HG03108 (cell line): ENCODE results near the gene ARHGAP10.
A peak's percentile ranks its signal among the peaks of the same experiment; 100 is the strongest.

Experiments used
- ATAC-seq: cut with Tn5 transposase; IDR thresholded peaks from one replicate; pipeline ENCODE4 v1.9.1; 2021; ENCODE audit warnings: moderate library complexity; ENCODE audit not compliant: unreplicated experiment

The ARHGAP10 gene

DNA sequence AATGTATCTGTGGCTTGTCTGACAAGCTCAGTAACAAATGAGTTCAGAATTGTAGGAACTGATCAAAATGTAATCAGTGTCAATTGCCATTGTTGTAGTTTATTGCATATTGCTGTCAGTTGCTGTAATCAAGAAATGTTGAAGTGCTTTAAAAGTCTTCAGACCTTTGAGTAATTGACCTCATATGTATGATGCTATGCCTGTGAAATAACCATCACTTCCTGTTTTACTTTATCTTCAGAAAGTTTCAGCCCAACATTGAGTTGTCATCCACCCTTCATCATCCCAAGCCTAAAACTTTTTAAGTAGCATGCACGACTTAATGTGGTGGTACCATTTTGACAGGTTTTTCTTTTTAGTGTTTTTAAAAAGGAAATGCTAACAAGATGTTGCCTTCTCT is 212.4 kb downstream of the ARHGAP10 start:
- ATAC-seq: no peak

DNA sequence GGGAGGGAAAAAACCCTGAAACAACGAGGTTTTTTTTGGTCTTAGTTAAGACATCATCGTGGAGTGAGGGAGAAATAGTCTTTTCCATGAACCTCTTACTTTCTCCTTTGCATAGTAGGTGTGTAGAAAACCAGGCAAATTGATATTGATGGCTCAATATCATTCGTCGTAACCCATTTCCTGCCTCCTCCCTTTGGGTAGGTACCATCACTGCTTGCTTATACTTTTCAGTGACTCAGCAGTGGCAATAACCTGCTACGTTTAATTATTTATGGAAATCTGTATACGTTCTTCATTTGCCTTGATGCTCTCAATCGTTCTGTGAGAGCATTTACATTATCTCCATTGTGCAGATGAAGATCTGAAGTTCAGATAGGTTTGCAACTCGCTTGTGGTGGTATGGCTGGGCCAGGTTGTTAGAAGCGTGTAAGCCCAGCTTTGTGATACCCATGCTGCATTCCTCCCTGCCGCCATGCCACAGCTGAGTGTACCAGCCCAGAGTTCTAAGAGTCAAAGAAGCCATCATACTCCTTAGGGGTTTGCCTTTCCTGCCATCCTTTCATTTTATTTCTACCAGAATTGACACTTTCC is 212.9 kb downstream of the ARHGAP10 start:
- ATAC-seq: no peak

DNA sequence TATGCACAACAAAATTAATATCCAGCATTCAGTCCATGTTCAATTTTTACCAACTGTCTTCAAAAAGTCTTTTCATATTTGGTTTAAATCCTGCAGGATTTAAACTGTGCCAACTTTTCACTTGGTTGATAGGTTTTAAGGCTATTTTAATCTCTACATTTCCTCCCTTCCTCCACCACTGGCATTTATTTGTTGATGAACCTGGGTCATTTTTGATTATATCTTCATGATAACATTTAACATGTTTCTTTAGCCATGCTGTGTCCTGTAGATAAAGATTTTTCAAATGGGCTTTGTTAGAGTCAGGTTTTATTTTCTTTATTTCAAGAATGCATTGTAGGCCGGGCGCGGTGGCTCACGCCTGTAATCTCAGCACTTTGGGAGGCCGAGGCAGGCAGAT is 216.4 kb downstream of the ARHGAP10 start:
- ATAC-seq: no peak

DNA sequence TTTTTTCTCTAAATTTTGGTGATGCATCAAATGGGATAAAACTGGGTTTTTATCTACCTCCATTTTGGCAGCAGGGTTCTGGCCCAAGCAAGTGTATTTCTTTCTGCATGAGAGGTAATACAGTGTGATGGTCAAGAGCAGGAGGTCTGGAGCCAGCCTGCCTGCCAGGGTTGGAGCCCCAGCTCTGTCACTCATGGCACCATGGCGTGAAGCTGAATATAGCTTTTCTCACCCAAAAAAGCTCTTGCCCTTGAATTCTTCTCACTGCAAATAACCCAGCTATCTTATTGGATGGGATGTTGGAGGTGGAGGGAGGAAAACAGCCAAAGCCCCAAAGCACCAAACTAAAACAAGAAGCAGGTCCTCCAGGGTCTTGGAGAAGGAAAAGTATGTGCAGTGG is 218.4 kb downstream of the ARHGAP10 start:
- no peak for ATAC-seq

DNA sequence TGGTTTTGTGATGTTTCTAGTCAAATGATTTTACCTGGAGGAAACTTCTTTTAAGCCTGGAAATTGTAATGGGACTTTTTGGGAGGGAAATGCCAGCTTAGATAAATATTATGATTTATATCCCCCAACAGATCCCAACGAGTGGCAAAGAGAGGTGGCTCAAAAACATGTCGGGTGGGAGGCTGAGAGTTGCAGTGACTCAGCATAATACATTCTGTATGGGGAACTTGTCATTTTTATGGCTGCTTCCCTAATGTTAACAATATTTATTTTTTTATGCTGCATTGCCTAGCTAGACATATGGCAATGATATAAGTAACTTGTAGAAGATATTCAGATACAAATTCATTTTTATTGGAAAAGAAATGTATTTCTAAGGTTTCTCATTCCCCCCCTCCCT is 219.0 kb downstream of the ARHGAP10 start:
- no peak for ATAC-seq

DNA sequence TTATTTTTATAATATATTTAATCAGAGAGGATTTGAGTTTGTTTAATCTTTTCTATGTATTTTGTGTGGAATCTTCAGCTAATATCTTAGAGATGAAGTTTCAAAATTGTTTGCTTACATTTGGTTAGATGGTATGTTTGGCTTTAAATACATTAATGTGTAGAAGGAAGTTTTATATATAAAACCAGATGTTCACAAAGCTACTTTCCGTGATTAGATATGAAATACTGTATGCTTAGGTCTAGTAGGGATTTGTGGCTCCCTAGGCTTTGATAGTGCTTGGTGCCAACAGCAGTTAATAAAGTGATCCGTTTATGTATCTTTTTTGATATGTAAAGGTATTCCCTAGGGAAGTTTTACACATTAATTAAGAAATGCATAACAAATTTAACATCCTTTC is 223.0 kb downstream of the ARHGAP10 start:
- ATAC-seq: no peak

DNA sequence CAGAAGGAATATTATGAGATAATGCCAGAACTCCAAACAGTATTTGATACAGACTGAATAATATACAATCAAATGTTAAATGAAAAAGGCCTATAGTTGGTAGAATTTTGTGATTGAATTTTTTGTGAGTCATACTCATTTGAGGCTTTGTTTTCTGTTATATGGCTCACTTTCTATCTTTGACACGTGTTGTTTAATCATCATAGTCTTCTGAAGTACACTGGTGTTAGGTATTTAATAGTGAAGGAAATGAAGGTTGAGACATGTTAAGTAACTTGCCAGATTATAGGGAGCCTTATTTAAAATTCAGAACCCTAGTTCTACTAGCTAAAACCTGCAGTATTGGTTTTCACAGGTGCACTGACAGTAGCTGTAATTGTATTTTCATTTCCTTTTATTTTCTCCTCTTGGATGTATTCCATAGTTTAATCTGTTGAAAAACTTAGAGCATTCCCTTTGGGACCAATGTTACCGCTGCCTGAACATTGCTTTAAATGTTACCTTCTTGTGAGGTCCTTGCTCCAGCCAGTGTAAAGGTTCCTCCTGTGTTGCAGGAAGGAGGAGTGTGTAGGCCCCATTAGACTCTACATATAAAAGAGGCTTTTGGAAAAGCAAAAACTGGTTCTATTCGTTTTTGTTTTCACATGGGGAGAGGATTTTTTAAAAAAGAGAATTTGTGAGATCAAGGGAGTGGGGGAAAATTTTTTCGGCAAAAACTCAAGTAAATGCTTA is 224.1 kb downstream of the ARHGAP10 start:
- no peak for ATAC-seq

DNA sequence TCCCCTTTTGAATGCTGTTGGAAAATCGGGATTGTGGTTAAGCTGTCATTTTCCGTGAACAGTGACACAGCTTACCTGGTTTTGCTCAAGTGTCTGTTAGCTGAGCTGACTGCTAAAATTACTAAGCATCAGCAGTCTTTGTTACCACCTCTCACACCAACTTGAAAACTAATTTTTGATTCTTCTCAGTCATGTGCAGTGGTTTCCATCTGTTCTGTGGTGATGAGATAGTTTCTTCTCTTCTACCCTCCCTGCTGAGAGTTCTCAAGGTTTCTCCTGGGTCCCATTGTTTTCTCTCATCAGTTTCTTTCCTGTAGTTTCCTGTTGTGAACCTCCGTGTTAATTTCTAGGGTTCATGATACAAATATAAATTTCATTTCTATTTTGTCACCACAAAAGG is 225.6 kb downstream of the ARHGAP10 start:
- ATAC-seq: no peak

DNA sequence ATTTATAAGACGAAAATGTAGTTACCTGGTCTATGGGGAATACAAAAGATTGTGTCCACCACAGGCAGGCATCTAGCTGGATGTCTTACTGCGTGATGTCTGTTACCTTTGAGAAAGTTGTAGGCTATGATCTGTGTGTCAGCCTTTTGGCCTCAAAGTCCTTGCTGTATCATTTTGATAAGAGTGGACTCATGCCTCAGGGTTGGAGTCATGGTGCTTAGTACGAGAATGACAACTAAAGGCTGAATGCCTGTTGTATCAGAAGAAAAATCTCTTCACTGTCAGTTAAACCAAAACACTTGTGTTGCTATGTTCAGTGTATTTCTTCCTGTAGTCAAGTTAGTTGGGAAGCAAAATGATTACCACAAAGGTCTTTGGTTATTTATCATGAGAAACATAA is 226.2 kb downstream of the ARHGAP10 start:
- no peak for ATAC-seq

DNA sequence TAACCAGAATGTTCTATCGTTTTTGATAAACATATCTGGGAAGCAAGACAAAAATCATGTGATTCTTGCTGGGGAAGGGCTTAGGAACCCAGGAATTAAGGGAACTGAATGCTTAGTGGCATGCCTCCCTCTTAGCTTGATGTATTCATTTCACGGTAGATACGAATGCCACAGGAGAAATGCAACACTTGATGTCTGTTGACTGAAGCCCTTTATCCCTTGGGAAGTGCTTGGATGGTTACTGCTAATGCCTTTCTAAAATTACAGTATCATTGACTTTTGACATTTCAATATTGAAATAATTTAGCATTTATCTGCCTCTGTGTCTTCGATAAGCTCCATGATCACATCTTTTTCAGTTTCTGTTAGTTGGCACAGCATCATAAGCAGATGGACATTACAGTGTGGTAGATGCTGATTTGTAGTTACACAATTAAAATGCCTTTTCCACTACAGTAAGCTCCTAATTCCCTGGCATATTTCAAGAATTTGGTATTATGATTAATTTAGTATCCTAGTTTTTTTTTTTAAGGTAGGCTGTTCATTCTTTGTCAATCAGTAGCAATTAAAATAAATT is 226.7 kb downstream of the ARHGAP10 start:
- no peak for ATAC-seq

DNA sequence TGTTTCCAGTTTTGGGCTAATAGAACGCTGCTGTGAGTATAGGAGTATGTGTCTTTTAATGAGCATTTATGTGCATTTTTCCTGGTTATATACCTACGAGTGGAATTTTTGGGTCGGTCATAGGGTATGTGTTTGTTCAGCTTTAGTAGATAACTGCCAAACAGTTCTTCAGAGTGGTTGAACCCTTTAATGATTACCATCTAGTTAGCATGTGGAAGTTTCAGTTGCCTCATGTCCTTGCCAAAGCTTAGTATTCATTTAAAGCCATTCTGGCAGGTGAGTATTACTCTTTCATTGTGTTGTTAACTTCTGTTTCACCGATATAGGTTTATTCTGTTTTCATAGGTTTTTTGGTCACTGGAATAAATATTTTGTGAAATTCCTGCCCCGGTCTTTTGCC is 229.1 kb downstream of the ARHGAP10 start:
- peak; percentile 89 for ATAC-seq

DNA sequence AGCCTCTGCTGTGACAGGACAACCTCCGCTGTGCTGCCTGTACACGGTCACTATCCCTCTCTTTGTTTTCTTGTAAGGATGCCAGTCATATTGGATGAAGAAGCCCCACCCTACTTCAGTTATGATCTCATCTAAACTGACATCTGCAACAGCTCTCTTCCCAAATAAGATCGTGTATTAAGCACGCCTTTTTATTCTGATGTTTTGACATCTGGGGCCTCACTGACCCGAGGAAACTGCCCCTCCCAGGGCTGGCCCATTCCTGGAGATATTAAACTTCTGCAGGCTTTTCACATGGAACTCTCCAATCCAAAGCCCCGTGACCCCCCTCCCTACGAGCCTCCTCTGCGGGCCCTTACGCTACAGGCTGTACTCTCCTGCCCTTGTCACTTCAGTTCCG is 232.0 kb downstream of the ARHGAP10 start:
- no peak for ATAC-seq

DNA sequence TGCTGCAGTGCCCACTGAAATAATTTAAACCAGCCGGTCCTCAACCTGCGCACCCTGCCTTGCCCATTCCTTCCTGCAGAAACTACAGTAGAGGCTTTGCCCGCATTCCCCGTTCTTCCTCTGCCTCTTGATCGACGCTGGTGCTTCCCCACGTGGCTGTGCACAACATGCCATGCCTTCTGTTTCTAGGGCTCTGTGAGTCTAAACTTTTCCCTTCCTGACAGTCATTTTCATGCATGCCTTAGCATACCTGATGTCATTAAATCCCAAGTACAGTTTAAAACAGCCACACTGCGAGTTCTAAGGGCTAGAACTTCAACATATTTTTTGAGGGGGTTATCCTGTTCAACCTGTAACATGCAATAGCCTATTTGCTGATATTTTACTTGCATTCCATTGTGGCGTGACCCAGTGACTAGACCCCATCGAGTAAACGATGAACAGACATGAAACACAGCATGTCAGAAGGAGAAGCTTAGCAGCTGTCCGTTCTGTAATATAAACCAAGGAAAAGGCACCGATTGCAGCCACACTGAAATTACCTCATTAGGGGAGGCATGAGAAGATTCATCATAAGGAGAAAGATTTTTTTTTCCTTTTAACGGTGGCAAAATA is 232.5 kb downstream of the ARHGAP10 start:
- ATAC-seq: no peak

DNA sequence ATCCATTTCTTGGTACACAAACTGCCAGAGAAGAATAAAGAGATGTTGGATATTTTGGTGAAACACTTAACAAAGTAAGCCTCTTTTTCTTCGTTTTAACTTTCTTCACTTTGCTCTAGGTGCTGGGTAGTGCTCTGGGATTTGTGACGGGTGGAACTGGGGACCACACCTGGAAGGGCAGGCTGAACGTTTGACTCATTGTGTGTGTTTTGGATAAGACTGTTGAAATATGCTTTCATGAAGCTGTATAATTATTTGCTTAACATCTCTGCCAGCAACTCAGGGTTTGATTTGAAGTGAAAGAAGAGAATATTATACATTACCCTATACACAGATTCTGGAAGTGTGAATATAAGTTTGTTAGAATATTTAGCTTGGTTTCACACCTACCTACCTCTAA is 233.2 kb downstream of the ARHGAP10 start:
- no peak for ATAC-seq

DNA sequence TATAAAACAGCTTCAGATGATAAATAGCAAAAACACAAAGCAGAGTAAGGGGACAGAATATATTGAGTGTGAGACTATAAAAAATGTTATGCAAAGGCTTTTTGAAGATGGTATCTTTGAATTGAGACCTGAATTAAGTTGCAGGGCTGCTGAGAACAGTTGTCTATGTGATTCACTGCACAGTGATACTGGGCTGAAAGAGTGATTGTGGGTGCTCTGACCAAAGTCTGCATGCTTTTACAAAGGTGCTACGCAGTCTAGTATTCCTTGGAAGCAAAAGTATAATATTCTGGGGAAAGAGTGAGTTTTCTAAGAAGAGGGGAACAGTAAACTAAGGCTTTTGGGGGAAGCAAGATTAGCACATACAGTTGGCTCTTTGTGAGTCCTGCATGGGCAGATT is 234.0 kb downstream of the ARHGAP10 start:
- ATAC-seq: no peak

DNA sequence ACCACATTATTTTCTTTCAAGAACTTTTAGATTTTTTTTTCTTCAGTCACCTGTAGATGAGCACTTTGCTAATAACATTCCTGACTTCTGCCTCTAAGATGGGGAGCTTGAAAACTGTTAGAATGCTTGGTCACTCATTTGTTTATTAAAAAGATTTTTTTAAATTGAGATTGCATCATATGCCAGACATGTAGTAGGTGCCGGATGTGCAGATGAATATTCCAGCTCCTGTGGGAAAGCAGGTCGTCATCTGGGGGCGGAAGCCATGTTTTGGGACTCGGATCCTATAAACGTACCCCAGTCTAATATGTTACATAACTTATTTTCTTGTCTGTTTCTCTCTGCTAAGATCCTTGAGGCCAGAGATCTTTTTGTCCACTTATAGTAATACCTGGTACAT is 236.8 kb downstream of the ARHGAP10 start:
- no peak for ATAC-seq

DNA sequence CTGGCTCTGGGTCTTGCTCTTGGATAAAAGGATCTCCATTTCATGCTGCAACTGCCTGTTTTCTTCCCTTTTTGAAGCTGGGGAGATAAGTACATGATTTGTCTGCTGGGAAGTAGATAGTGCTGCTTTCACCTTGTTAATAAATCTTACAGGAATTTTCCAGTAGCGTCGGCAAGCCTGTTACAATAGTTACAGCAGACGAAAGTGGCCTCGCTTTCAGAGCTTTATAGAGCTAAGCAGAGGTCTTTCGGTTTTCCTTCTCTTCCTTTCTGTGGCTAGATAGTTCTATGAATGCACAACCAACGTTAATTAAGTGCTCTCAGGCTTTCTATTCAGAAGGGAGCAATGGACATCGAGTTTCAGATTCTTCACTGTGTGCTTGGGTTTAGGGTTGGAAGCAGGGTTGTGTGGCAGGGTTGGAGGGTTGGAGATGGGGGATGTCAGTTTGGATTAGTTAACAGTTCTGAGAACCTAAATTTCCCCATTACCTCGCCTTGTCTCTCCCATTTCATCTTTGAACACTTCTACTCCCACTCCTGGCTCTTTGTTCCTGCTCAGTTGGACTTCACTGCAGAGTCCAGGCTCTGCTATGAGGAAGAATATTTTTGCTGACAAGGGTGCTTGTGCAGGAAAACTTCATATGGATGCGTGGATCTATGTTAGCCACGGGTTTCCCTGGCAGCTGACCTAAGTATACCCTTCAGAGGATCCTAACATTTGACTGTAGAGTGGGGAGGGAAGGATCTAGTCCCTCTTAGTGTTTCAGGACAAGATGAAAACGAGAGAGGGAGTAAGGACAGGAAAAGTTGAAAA is 237.9 kb downstream of the ARHGAP10 start:
- peak; percentile 67 for ATAC-seq

DNA sequence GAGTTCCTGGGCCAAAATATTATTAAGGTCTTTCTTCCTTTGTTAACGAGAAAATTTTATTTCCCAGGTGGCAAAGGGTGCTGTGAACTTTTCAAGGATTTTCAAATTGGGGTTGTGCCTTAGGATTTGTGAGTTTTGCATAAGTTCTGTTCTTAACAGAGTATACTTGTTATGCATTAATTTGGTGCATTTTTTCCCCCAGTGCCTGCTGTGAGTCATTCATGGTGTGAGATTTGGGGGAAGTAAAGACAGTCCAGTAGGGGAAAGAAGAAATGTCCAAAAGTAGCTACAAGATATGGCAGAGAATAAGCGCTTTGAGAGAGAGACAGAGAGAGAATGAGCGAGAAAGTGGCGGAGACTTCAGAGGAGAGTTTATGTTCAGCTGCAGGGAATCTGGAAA is 239.2 kb downstream of the ARHGAP10 start:
- ATAC-seq: no peak

DNA sequence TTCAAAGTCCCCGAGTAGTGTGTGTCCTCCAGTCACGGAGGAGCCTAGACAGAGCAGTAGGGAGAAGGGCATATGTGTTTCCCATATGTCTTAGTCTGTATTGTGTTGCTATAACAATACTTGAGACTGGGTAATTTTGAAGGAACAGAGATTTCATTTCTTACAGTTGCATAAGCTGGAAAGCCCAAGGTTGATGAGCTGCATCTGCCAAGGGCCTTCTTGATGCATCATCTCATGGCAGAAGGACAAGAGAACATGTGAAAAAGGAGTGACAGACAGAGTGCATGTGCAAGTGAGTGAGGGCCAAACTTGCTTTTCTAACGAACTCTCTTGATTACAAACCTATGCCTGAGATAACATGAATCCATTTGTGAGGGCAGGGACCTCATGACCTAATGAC is 243.4 kb downstream of the ARHGAP10 start:
- ATAC-seq: no peak

DNA sequence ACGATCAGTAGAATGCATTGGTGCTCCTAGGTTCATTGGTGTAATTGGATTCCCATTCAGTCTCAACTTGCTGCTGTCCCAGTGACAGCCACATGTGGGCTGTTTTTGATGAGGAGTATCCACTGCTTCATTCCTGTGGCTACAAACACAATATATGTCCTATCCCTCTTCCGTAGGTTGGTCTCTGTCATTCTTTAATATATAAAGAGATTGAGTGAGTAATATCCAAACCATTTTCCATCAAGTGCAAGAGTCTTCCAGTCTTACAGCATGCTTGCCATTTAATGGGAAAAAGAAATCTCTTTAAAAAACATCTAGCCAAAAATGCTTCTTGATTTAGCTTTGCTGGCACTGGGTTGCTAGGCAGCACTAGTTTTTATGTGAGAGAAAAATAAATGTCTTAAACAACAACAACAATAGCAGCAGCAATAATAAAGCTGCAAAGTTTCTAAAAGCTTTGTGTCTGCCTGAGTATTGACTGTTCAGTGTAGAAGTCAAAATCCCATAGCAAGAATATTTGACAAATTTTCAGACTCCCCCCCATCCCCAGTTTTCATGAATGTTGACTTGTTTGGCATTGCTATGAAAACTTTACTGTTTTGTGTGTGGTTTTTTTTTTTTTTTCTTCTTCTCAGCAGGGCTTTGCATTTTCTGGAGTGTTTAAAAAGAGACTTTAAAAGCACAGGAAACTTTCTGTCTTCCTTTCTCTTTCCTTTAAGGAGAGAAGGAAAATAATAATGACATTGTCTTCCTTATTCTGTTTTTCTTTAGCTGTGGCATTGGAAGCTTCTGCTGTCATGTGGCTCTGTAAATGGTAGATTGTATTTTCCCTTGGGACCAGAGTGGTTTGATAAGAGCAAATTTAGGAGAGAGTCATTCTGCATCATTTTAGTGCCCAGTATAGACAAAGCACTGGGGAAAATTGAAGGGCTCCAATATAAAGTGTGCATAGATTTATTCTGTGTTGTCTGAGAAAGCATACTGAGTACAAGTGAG is 244.3 kb downstream of the ARHGAP10 start:
- no peak for ATAC-seq
